ENCODE results near the gene C1QTNF8. TPM values are rescaled to one million over a fixed set of nuclear protein-coding genes. Genes with fewer than 3 reads are reported as not detected.

Gene C1QTNF8
- total RNA-seq, 1 experiment from 2014 or later: 0.27 TPM

DNA sequence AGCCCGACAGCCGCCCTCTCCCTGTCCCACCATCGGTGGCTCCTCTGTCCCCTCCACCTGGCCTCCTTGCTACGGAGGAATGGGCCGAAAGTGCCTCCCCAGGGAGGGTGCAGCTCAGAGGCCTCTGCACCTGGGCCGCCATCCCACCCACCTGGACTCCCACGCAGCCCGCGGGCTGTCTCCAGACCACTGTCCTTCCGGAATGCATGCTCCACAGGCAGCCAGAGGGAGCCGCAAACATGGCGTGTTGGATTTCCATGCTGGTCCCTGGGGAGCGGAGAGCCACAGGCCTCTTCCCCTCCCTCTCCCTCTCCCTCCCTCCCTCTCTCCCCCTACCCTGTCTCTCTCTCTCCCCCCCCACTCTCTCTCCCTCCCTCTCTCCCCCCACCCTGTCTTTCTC is 20.5 kb downstream of the C1QTNF8 start:
- no peak for TF ChIP-seq EGR1 (IDR thresholded peaks at IDR 0.05; ENCODE audit: low read depth)
- no peak for TF ChIP-seq POLR2AphosphoS5 (IDR thresholded peaks at IDR 0.05; ENCODE audit: low read depth, low read length)
- TF ChIP-seq YY1 (IDR thresholded peaks at IDR 0.05; ENCODE audit: extremely low read depth, insufficient replicate concordance, low read depth, low read length): no peak
- TF ChIP-seq CBX3 (IDR thresholded peaks at IDR 0.05; ENCODE audit: low read depth): no peak
- TF ChIP-seq ELF1 (IDR thresholded peaks at IDR 0.05; ENCODE audit: borderline replicate concordance, low read depth): no peak
- no peak for TF ChIP-seq CEBPB (IDR thresholded peaks at IDR 0.05; ENCODE audit: low read depth)
- TF ChIP-seq ZNF274 (IDR thresholded peaks at IDR 0.05; ENCODE audit: low read depth, low read length): no peak
- no peak for TF ChIP-seq JUND (IDR thresholded peaks at IDR 0.05)
- TF ChIP-seq POLR2A (IDR thresholded peaks at IDR 0.05; ENCODE audit: borderline replicate concordance, extremely low read depth, insufficient read depth, insufficient read length): no peak
- TF ChIP-seq ZFX (IDR thresholded peaks at IDR 0.05): no peak
- TF ChIP-seq, protein P1, sequence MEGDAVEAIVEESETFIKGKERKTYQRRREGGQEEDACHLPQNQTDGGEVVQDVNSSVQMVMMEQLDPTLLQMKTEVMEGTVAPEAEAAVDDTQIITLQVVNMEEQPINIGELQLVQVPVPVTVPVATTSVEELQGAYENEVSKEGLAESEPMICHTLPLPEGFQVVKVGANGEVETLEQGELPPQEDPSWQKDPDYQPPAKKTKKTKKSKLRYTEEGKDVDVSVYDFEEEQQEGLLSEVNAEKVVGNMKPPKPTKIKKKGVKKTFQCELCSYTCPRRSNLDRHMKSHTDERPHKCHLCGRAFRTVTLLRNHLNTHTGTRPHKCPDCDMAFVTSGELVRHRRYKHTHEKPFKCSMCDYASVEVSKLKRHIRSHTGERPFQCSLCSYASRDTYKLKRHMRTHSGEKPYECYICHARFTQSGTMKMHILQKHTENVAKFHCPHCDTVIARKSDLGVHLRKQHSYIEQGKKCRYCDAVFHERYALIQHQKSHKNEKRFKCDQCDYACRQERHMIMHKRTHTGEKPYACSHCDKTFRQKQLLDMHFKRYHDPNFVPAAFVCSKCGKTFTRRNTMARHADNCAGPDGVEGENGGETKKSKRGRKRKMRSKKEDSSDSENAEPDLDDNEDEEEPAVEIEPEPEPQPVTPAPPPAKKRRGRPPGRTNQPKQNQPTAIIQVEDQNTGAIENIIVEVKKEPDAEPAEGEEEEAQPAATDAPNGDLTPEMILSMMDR (IDR thresholded peaks at IDR 0.05 in 2 of 3, conservative IDR thresholded peaks at IDR 0.05 in 1 of 3; ENCODE audit: borderline replicate concordance in 1 of 3, insufficient read depth in 1 of 3, low read depth in 2 of 3, low read length in 2 of 3): no peak
- no peak for TF ChIP-seq EZH2 (IDR thresholded peaks at IDR 0.05)
- TF ChIP-seq, protein P2, sequence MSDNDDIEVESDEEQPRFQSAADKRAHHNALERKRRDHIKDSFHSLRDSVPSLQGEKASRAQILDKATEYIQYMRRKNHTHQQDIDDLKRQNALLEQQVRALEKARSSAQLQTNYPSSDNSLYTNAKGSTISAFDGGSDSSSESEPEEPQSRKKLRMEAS (IDR thresholded peaks at IDR 0.05): no peak
- no peak for TF ChIP-seq FOSL1 (IDR thresholded peaks at IDR 0.05; ENCODE audit: low read depth)
- RAD21 ChIA-PET (ENCODE audit: low non-redundant PET in 1 of 2, low total read pairs in 2 of 2, uncharacterized antibody in 2 of 2, unreplicated experiment in 2 of 2): no interaction called here
- ATAC-seq (no peak), DNase-seq (ENCODE audit: low read depth, low spot score) (no peak)
- no peak overlapping the region for H3K4me3 ChIP-seq (replicated peaks in 1 of 2; ENCODE audit: low read depth in 1 of 2, low read length in 2 of 2)
- no peaks in the 10 kb centered on the region for H3K27me3 ChIP-seq (ENCODE audit: insufficient read depth, low read length)
- H3K27ac ChIP-seq (ENCODE audit: low read depth, low read length): no peak overlapping the region; the same call in 1 of the 2 replicates
- H3K36me3 ChIP-seq (ENCODE audit: control insufficient read depth in 1 of 2, insufficient read depth in 2 of 2, low read length in 2 of 2): no peaks in the 10 kb centered on the region
- H3K9ac ChIP-seq (ENCODE audit: low read length): no peak overlapping the region
- H3K79me2 ChIP-seq (ENCODE audit: insufficient read depth, low read length): no peaks in the 10 kb centered on the region
- no peaks in the 10 kb centered on the region for H3K9me3 ChIP-seq (ENCODE audit: control insufficient read depth in 1 of 2, insufficient read depth in 1 of 2, low read depth in 1 of 2, low read length in 2 of 2)
- no peak overlapping the region for H3K4me2 ChIP-seq (ENCODE audit: low read length)
- no peaks in the 10 kb centered on the region for H3K9me2 ChIP-seq (ENCODE audit: insufficient read depth)
- H2AFZ ChIP-seq (ENCODE audit: low read depth, low read length, poor library complexity, severe bottlenecking): no peak overlapping the region
- CTCF ChIA-PET: no interaction called here
- BruUV-seq (replicated peaks): no TSS peak
- H4K20me1 ChIP-seq (ENCODE audit: insufficient read depth): no peaks in the 10 kb centered on the region
- intact Hi-C loops (cut with micrococcal nuclease): no loop called here
- H3K4me1 ChIP-seq (ENCODE audit: control insufficient read depth in 1 of 2, insufficient read depth in 2 of 2, low read length in 2 of 2): peaks cover 44 to 55% of the 10 kb centered on the region in 2 experiments
- POLR2A ChIA-PET: no interaction called here
